NCI-H460 (cell line): ENCODE measurements around the gene LCNL1. TPM values are rescaled to one million over a fixed set of nuclear protein-coding genes. Genes with fewer than 3 reads are reported as not detected.

Source experiments
- DNase-seq: peaks from one replicate; pipeline ENCODE4 v3.0.0-alpha.2; 2016; ENCODE audit warnings: low read depth; ENCODE audit errors: extremely low read depth
- total RNA-seq: library from RNA; depleted of rRNA; stranded (reverse); fragments of >200 nt; shearing (Covaris generic); gene quantifications from 2 replicates; pipeline ENCODE4 v1.2.3, GENCODE V29; 2014

Gene LCNL1
- total RNA-seq, 1 experiment from 2014 or later = not detected

GRCh38 chr9:136973618-136974617, 8.9 kb upstream of the LCNL1 start:
- no peak for DNase-seq

DNA sequence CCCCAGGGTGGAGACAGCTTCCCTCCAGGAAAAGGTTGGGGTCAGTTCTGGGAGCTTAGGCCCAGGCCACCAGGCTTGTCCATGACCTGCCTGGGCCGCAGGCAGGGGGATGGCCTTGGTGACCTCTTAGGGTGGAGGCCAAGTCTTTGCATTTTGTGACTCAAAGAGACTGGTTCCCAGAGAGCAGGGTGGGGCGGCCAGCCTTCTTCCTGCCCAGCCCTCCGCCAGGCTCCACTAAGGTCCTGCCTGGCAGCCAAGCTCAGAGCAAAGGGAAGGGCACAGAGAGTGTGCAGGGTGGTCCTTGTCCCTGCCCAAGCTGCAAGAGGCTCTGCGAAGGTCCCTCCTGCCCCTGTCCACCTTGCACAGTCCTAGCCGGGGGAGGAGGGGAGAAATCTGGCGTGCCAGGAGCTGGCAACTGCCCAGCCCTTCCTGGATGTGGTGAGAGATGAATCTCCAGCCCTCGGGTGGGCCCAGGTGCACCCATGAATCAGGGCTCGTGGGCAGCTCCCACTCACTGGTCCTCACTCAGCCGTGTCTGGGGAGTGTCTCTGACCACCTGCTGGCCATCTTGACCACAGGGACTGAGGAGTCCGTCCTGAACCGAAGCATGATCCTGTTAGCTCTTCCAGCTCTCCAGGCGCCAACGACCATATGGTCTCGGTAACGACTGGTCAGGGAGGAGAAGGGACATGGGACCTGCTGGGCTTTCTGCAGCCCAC, 7.8 kb upstream of the LCNL1 start:
- no peak for DNase-seq

- no peak for DNase-seq
Observed at GRCh38 chr9:136975644-136976043, 7.1 kb upstream of the LCNL1 start.

GRCh38 chr9:136977223-136977622, 5.6 kb upstream of the LCNL1 start, which contains the start of gene PTGDS:
TSS of gene PTGDS (plus strand) at chr9:136977504. CDS start at chr9:136977579, 75 bp downstream.
- DNase-seq = no peak

DNA sequence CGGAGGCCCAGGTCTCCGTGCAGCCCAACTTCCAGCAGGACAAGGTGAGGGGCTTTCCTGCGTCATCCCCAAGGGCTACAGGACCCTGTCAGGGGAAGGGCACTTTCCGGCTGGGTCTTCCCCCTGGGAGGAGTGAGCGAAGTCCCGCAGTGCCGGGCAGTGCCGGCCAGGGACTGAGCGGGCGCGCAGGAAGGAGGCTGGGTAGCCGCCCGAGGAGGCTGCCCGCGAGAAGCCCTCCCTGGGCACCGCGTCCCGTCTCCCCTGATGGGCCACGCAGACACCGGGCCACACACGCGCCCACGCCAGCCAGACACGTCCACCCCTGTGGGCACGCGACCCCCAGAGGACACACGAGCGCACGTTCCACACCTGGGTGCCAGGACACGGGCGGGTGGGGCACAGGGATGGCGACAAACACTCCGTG, 5.1 kb upstream of the LCNL1 start:
- DNase-seq = no peak

DNA sequence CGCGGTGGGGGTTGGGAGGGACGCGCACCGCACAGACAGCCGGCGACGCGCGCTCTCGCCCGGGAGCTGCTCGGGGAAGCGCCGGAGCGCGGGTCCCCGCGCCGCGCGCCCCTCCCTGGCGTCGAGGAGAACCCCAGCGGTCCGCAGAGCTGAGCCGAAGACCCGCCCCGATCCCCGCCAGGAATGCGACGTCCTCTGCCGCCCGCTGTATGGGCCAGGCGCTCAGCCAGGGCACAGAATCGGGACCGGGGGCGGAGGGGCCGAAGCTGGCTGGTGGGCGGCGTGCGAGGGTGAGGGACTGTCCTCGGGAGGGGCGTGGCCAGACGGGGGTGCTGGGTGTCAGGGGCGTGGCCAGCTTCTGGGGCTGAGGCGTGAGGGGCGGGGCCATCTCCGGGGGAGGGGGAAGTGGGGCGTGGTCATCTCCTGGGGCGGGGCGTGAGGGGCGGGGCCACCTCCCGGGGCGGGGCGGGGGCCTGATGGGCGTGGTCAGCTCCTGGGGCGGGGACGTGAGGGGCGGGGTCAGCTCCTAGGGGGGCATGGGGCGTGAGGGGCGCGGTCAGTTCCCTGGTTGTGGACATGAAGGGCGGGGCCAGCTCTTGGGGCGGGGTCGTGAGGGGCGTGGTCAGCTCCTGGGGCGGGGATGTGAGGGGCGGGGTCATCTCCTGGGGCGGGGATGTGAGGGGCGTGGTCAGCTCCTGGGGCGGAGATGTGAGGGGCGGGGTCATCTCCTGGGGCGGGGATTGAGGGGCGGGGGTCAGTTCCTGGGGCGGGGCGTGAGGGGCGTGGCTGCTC, 4.5 kb upstream of the LCNL1 start:
- DNase-seq = peak; percentile 30

- DNase-seq = no peak
Observed at GRCh38 chr9:136978865-136979544, 3.8 kb upstream of the LCNL1 start.

- no peak for DNase-seq
Observed at GRCh38 chr9:136979769-136980587, 2.8 kb upstream of the LCNL1 start.

GRCh38 chr9:136980669-136981478, 1.9 kb upstream of the LCNL1 start:
- DNase-seq = no peak

GRCh38 chr9:136981588-136982231, 1.1 kb upstream of the LCNL1 start:
- DNase-seq = no peak

DNA sequence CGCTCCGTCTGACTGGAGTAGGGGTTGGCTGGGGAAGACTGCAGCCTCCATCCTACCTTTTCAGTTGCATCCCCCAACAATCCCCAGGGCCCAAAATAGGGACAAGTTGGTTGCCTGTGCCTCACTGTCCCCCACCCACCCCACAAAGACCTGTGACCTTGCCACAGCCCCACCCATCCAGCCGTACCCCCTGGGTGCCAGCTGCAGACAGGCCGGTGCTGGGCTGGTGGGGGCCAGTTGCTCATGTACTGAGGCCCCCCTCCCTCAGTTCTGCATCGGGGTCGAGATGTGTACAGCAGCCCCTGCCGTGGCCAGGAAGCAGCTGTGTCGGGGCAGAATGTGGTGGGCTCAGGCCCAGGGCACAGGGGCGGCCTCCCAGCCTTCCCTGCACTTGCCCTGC, 374 bp downstream of the LCNL1 start:
- DNase-seq = no peak

GRCh38 chr9:136983656-136984314, 992 bp downstream of the LCNL1 start:
- DNase-seq = no peak

DNA sequence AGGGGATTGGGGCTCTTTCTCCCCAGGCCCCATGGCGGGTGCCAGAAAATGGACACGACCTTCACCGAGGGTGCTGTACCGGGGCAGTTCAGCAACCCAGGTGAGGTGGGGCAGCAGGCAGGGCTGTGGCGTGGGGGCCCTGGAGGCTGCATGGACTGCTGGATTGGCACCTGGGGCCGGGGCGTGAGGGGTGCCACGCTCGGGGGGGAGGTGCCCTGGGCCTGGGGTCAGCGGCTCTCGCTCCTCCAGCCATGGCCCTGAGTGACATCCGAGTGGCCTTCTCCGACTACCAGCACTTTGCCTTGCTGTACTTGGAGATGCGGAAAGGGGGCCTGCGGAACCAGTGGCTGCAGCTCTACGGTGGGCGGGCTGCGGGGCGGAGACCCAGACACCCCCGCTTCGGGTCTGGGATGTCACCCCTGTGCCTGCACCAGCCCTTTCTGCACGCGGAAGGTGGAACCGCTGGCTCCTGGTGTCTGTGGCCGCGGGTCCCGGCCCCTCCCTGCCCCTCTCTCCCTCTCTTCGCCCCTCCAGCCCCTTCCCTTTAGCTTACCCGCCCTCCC, 1.8 kb downstream of the LCNL1 start:
- no peak for DNase-seq

GRCh38 chr9:136985027-136985602, 2.3 kb downstream of the LCNL1 start:
- DNase-seq = no peak

DNA sequence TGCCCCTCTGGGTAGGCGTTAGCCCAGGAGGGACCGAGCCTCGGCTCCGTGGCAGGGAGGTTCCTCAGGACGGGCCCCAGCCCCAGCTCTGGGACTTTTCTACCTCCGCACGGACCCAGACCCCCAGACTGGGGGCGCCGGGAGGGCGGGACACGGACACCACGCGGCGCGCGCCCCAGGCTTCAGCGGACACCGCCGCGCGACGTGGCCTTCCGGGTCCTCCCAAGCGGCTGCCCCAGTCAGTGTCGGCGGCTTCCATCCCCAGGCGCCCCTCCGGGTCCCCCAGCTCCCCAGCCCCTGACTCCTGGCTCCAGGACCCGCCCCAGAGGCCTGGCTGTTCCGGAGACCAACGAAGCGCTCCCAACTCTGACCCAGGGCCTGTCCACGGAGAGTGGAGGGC, 3.1 kb downstream of the LCNL1 start:
- no peak for DNase-seq

- DNase-seq = no peak
Observed at GRCh38 chr9:136988872-136989271, 6.1 kb downstream of the LCNL1 start.
